Measurements from ENCODE around the gene RSPH1. TPM values are rescaled to one million over a fixed set of nuclear protein-coding genes. Genes with fewer than 3 reads are reported as not detected.

RSPH1 gene
- total and polyA plus RNA-seq, 2 of the 8 experiments (the other 6 are each of a cell fraction or from before 2014, with no cell fraction given) = 0.24 TPM; not detected in 1

GRCh38 chr21:42465803-42466127, 30.3 kb downstream of the RSPH1 start:
- H3K79me2 ChIP-seq (ENCODE audit: control insufficient read depth in 1 of 2, insufficient read depth in 2 of 2, low read length in 2 of 2) = no peaks in the 10 kb centered on the region
- H2BK12ac ChIP-seq (ENCODE audit: low read depth, low read length) = peak overlapping the region; percentile 50; the same call in 1 of the 2 replicates
- FAIRE-seq (no peak), DNase-seq (ENCODE audit: low read depth in 1 of 2, low spot score in 2 of 2) (no peak)
- H3K4me2 ChIP-seq (ENCODE audit: insufficient read depth in 1 of 2, low read depth in 2 of 2, low read length in 2 of 2) = no peak overlapping the region
- H2BK20ac ChIP-seq (ENCODE audit: low read length) = peak overlapping the region; percentile 93; the same call in 1 of the 2 replicates
- no peak overlapping the region for H4K5ac ChIP-seq (ENCODE audit: insufficient read length, low read depth, low read length)
- H3K18ac ChIP-seq (ENCODE audit: extremely low read depth, low read length) = peak overlapping the region; percentile 32; the same call in 1 of the 2 replicates
- H4K20me1 ChIP-seq (replicated peaks in 1 of 2; ENCODE audit: control insufficient read depth in 1 of 2, insufficient read depth in 2 of 2, low read length in 2 of 2) = no peaks in the 10 kb centered on the region
- no peak overlapping the region for H3K4ac ChIP-seq (replicated peaks; ENCODE audit: insufficient read length, low read depth, low read length)
- no peak overlapping the region for H3K4me3 ChIP-seq (ENCODE audit: extremely low read depth in 1 of 4, insufficient read depth in 2 of 4, low read depth in 3 of 4, low read length in 4 of 4)
- H3K79me1 ChIP-seq (ENCODE audit: low read depth, low read length) = no peaks in the 10 kb centered on the region
- H3K23me2 ChIP-seq (ENCODE audit: low read depth, low read length) = no peaks in the 10 kb centered on the region; the same call in none of the 2 replicates
- WGBS, 2 experiments (ENCODE audit: extremely low coverage in 1 of 2, insufficient coverage in 1 of 2, insufficient read length in 1 of 2, insufficient replicate concordance in 2 of 2, low coverage in 1 of 2, low lambda C conversion rate in 2 of 2, missing lambda C conversion rate in 1 of 2) = 76% methylated on average over 3 of the region's 3 CpGs; no CpG with 5 or more reads in 1 of the 2 experiments
- peak overlapping the region; percentile 65; the same call in 1 of the 2 replicates for H2AK5ac ChIP-seq (ENCODE audit: low read depth, low read length)
- H3K56ac ChIP-seq (replicated peaks; ENCODE audit: insufficient read length, low read depth, low read length) = no peak overlapping the region
- H2BK5ac ChIP-seq (ENCODE audit: low read depth, low read length) = peak overlapping the region; percentile 39; the same call in 1 of the 2 replicates
- H3K4me1 ChIP-seq (replicated peaks in 1 of 4; ENCODE audit: control insufficient read depth in 3 of 4, insufficient read depth in 4 of 4, low read length in 3 of 4) = peaks cover 1 to 13% (median 10%) of the 10 kb centered on the region in 4 experiments; a peak in 6 of 7 replicates
- H3K14ac ChIP-seq (ENCODE audit: insufficient read length) = no peak overlapping the region
- H3K36me3 ChIP-seq (ENCODE audit: control insufficient read depth in 2 of 4, insufficient read depth in 4 of 4, low read length in 3 of 4) = no peaks in the 10 kb centered on the region
- CTCF ChIA-PET (ENCODE audit: partially characterized antibody) = interaction anchor here (0.6 to 0.9 kb wide), 2 partner anchors 8 to 16 kb away, joined by 3 to 4 read pairs; no protein-coding TSS in a partner anchor
- H4K8ac ChIP-seq (ENCODE audit: extremely low read depth, insufficient read depth, low read length) = peak overlapping the region; percentile 7; the same call in 1 of the 2 replicates
- POLR2A ChIA-PET (ENCODE audit: partially characterized antibody) = no interaction called here
- H3K9ac ChIP-seq (replicated peaks in 1 of 4; ENCODE audit: extremely low read depth in 1 of 4, low read depth in 3 of 4, low read length in 3 of 4) = no peak overlapping the region
- no peaks in the 10 kb centered on the region; a peak in 1 of 4 replicates for H3K9me3 ChIP-seq (ENCODE audit: insufficient read depth in 2 of 2, low read depth in 1 of 2, low read length in 1 of 2)
- no peaks in the 10 kb centered on the region; a peak in 1 of 7 replicates for H3K27me3 ChIP-seq (replicated peaks in 1 of 4; ENCODE audit: control insufficient read depth in 3 of 4, extremely low read depth in 1 of 4, insufficient read depth in 3 of 4, low read length in 3 of 4)
- peak overlapping the region; percentile 72; the same call in 1 of the 2 replicates for H2BK15ac ChIP-seq (ENCODE audit: low read length)
- H2BK120ac ChIP-seq (replicated peaks; ENCODE audit: low read depth, low read length) = no peak overlapping the region
- no peak overlapping the region for H3K27ac ChIP-seq (ENCODE audit: low read depth, low read length)
- no peak overlapping the region for H3K23ac ChIP-seq (ENCODE audit: insufficient read length)
- no peak overlapping the region for H2AFZ ChIP-seq (ENCODE audit: low read length)
- peak overlapping the region; percentile 66 for H4K91ac ChIP-seq (replicated peaks; ENCODE audit: insufficient read length, low read length)
- TF ChIP-seq POU5F1 (IDR thresholded peaks at IDR 0.05; ENCODE audit: low read depth, low read length) = no peak
- TF ChIP-seq, protein P1, sequence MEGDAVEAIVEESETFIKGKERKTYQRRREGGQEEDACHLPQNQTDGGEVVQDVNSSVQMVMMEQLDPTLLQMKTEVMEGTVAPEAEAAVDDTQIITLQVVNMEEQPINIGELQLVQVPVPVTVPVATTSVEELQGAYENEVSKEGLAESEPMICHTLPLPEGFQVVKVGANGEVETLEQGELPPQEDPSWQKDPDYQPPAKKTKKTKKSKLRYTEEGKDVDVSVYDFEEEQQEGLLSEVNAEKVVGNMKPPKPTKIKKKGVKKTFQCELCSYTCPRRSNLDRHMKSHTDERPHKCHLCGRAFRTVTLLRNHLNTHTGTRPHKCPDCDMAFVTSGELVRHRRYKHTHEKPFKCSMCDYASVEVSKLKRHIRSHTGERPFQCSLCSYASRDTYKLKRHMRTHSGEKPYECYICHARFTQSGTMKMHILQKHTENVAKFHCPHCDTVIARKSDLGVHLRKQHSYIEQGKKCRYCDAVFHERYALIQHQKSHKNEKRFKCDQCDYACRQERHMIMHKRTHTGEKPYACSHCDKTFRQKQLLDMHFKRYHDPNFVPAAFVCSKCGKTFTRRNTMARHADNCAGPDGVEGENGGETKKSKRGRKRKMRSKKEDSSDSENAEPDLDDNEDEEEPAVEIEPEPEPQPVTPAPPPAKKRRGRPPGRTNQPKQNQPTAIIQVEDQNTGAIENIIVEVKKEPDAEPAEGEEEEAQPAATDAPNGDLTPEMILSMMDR (IDR thresholded peaks at IDR 0.05; ENCODE audit: control extremely low read depth in 1 of 3, insufficient read depth in 1 of 3, low read depth in 1 of 3, low read length in 3 of 3) = no peak
- TF ChIP-seq EGR1 (IDR thresholded peaks at IDR 0.05; ENCODE audit: borderline replicate concordance, low read depth, low read length) = no peak
- TF ChIP-seq TCF12 (IDR thresholded peaks at IDR 0.05; ENCODE audit: low read depth, low read length) = no peak
- no peak for TF ChIP-seq EP300 (IDR thresholded peaks at IDR 0.05; ENCODE audit: borderline replicate concordance in 1 of 2, low read depth in 2 of 2, low read length in 2 of 2)
- TF ChIP-seq CHD1 (IDR thresholded peaks at IDR 0.05; ENCODE audit: low read depth, low read length) = no peak
- TF ChIP-seq PHF8 (conservative IDR thresholded peaks at IDR 0.05; ENCODE audit: low read depth, low read length) = no peak
- no peak for TF ChIP-seq TAF1 (IDR thresholded peaks at IDR 0.05; ENCODE audit: low read depth, low read length)
- TF ChIP-seq, protein P2, sequence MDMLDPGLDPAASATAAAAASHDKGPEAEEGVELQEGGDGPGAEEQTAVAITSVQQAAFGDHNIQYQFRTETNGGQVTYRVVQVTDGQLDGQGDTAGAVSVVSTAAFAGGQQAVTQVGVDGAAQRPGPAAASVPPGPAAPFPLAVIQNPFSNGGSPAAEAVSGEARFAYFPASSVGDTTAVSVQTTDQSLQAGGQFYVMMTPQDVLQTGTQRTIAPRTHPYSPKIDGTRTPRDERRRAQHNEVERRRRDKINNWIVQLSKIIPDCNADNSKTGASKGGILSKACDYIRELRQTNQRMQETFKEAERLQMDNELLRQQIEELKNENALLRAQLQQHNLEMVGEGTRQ (IDR thresholded peaks at IDR 0.05; ENCODE audit: low read length) = no peak
- no peak for TF ChIP-seq SIRT6 (IDR thresholded peaks at IDR 0.05; ENCODE audit: low read length)

Measured in H1 (cell line).